ENCODE data around the gene DMKN. TPM values are rescaled to one million over a fixed set of nuclear protein-coding genes. Genes with fewer than 3 reads are reported as not detected.

Gene DMKN
- total RNA-seq, 2 donors from 2014 or later = 8.8 to 13.8 TPM

DNA sequence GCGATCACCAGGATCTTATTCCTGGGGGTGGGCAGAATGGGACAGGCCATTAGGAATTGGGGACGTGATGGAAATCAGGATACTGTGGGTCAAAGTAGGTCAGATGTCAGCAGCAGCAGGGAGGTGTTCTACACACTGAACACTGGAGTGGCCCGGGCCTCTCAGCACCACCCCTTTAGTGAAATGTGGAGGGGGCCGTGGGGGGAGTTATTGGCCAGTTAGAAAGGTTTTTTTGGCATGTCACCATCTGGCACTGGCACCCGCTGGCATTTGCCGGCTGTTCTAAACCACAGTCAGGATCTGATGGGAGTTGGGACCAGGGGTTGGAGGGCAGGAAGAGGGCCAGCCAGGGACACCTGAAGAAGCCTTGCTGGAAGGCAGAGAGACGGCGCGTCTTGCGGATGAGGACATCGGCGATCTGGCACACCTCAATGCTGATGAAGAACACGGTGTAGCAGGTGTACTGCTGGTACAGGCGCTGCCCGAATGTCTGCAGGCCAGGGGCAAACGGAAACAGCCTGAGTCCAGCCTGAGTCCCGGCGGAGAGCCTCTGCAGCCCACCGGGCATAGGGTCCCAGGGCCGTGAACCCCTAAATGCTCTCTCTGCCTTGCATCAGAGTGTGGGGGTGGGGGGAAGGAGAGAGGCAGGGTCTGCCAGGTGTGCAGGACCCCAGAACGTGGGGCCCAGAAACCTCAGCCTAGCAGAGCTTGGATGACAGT, 37.8 kb upstream of the DMKN start:
- ATAC-seq = no peak
- intact Hi-C loops (cut with DNase I, micrococcal nuclease) = no loop called here
- DNase-seq = no peak

DNA sequence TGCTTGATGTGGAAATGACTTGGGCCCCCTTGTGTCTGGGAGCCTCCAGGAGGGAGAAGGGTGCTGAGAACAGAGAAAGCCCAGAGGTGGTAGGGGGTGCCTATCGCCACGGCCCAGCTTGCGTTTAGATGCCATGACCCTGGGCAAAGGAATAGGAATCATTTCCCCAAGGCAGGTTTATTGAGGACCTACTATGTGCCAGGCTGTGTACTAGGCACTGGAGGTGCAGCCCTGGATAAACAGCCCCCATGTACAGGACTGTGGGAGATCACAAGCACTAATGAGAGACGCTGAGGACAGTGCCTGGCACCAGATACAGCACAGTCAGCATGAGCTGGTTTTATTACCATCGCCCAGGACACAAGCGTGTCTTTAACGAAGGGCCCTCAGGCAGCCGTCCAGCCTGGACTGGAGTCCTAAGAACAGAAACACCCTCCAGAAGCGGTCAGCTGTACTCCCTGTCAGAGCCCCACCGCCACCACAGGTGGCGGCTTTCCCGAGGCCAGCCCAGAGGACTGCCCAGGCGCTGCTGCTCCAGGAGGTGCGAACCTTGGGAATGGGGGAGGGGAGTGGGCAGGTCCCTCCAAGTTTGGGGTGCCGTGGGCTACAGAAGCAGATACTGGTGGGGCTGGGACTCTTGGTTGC, 36.6 kb upstream of the DMKN start:
- DNase-seq (no peak), ATAC-seq (no peak)
- intact Hi-C loops (cut with DNase I, micrococcal nuclease) = loop anchor here in 1 of 2 donors (10.0 kb wide), 1 partner anchor 165 kb away; the partner anchor contains the start of gene KMT2B

DNA sequence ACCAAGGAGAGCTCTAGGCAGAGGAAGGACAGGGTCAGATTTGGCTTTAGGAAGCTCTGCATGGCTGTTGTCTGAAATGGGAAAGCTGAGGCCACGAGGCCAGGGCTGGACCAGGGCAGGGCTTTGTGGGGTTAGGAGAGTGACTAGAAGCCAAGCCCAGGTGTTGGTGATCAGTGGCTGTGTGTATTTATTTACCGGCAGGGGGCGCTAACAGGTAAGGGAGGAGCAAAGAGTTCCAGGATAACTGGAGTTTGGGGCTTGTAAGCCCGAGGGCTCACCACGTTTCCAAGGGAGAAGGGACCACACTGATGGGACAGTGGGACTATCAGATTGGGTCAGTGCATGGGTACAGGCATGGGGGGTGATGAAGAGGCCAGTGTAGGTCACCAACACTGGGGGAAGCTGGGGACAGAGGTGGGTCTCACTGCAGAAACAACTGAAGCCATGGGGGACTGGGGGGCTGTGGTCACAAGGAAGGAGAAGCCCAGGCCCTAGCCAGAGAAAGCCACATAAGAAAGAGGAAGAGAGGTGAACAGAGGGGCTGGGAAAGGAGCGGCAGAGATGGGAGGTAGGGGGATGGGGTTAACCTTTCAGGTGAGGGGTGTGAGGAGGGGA, 35.8 kb upstream of the DMKN start:
- intact Hi-C loops (cut with DNase I, micrococcal nuclease) = loop anchor here in 1 of 2 donors (10.0 kb wide), 1 partner anchor 166 kb away; the partner anchor contains the start of gene KMT2B
- DNase-seq = peak; percentile 50
- ATAC-seq = peak; percentile 37

DNA sequence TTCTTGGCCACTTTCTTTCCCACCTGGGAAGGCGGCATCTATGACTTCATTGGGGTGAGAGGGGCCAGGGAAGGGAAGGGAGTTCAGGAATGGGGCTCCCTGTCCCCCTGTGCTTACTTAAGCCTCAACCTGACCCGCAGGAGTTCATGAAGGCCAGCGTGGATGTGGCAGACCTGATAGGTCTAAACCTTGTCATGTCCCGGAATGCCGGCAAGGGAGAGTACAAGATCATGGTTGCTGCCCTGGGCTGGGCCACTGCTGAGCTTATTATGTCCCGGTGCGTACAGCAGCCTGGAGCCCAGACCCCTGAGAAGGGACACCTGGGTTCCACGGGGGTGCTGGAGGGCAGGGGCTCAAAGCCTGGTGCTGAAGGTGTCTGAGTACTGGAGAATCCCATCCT, 33.1 kb upstream of the DMKN start:
- intact Hi-C loops (cut with DNase I, micrococcal nuclease) = loop anchor here in 1 of 2 donors (10.0 kb wide), 1 partner anchor 168 kb away; the partner anchor contains the start of gene KMT2B
- ATAC-seq (no peak), DNase-seq (no peak)

DNA sequence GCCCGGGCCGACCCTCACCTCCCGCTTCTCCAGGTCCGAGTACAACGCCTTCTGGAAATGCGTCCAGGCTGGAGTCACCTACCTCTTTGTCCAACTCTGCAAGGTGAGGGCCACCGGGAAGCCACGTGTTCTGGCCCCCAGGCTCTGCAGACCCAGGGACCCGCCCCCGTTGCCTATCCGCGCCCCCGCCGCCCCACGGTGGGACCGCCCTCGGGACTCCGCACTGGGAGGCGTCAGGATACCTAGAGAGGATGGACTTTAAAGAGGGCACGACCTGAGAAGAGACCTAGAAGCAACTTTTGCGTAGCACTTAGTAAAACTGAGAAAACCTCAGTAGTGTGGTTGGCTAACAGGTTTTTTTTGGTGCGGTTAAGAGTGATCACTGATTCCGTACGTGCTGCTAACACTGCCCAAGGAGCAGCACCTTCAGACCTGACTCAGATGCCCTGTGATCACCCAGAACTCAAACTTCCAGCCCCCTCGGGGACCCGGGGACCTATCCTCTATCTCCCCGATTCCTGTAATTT, 32.5 kb upstream of the DMKN start:
- DNase-seq = peak; percentile 46 to 63
- ATAC-seq = peak; percentile 61
- intact Hi-C loops (cut with DNase I, micrococcal nuclease) = loop anchor here in 1 of 2 donors (10.0 kb wide), 1 partner anchor 169 kb away; the partner anchor contains the start of gene KMT2B

DNA sequence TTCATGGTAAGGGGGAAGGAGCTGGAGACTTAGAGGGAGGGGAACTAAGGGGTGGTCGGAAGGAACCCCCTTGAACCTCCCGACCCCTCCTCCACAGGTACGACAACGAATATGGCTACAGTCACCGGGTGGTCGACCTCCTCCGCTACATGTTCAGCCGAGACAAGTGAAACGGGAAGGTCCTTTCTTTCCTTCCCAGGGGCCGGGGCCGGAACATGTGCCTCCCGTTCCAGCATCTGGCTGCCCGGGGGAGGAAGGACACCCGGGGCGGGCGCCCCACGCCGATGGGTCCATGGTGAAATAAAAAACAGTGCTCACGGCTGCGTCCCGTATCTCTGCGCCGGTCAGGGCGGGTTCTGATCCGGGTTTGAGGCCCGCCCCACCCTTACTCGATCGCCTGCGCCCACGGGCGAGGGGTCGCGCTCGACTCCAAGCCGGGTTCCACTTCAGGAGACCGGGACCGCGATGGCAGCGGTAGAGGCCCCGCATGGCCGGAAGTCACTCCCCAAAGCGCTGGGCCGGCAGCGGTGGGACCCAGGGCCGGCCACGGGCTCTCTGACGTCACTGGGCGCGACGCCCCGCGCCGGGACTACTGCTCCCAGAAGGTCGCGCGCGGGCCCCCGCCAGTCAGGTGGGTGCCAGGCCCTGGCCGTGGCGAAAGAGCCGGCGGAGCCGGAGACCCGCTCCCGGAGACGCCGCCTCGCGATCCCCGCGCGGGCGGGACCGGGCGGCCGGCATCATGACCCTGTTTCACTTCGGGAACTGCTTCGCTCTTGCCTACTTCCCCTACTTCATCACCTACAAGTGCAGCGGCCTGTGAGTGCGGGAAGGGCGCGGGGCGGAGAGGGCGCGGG, 31.8 kb upstream of the DMKN start, which contains the start of gene TMEM147:
Gene TMEM147 (plus strand): TSS at position 626 of the 854 bp plus-strand sequence. CDS start 114 bp downstream, at position 740.
- peak; percentile 97 for ATAC-seq
- intact Hi-C loops (cut with DNase I, micrococcal nuclease) = loop anchor here in 1 of 2 donors (10.0 kb wide), 1 partner anchor 170 kb away; the partner anchor contains the start of gene KMT2B
- DNase-seq = peak; percentile 92 to 97

DNA sequence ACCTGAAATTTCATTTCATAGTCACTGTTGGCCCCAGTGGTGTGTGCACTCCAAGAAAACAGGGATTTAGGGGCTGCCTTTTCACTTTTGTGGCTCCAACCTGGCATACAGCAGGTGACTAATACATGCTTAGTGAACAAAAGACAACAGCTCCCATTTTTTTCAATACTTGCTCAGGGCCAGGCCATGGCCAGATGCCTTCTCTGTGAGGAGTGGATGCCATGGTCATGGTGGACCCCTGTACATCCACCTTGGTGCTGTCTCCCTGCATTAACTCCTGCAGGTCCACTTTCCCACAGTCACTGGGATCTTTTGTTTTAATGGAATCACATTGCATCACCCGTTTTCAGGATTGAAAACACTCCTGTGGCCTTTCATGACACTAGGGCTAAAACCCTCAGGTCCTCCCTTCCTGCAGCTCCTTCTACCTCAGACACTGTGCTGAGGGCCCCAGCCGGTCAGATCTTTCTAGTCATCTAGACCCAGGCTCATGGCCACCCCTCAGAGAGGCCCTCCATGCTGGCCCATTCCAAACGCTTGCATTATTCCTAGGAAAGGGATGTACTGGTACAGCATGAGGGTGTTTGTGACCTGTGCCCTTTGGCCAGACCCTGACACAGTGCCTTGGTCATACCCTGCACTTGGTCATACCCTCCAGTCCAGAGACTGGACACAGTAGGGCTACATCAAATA, 30.8 kb upstream of the DMKN start:
- no peak for DNase-seq
- no peak for ATAC-seq
- intact Hi-C loops (cut with DNase I, micrococcal nuclease) = loop anchor here in 1 of 2 donors (10.0 kb wide), 1 partner anchor 171 kb away; the partner anchor contains the start of gene KMT2B

DNA sequence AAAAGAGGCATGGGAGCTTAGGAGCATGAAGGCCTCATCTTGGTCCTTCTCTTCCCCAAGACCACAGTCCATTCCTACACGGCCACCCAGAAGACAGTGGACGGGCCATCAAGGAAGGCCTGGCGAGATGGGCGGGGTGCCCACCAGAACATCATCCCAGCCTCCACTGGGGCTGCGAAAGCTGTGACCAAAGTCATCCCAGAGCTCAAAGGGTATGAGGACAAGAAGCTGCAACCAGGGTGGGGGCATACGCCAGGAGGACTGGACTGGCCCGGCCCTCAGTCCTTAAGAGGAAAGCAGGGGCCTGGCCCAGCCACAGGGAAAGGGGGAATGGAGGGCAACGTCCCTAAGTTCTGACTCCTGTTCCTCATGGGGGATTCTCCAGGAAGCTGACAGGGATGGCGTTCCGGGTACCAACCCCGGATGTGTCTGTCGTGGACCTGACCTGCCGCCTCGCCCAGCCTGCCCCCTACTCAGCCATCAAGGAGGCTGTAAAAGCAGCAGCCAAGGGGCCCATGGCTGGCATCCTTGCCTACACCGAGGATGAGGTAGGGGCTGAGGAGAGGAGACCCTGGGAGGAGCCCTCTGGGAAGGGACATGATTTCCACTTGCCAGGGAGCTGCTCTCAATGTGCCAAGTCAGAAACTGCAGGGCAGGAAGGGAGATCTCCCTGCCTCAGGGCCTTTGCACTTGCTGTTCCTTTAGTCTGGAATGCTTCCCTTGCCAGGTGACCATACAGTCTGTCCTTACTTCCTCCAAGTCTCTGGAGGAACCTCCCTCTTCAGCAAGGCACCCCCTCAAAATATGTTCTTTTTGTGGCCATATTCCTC, 30.0 kb upstream of the DMKN start:
- intact Hi-C loops (cut with DNase I, micrococcal nuclease) = loop anchor here in 1 of 2 donors (10.0 kb wide), 1 partner anchor 171 kb away; the partner anchor contains the start of gene KMT2B
- ATAC-seq (no peak), DNase-seq (no peak)

DNA sequence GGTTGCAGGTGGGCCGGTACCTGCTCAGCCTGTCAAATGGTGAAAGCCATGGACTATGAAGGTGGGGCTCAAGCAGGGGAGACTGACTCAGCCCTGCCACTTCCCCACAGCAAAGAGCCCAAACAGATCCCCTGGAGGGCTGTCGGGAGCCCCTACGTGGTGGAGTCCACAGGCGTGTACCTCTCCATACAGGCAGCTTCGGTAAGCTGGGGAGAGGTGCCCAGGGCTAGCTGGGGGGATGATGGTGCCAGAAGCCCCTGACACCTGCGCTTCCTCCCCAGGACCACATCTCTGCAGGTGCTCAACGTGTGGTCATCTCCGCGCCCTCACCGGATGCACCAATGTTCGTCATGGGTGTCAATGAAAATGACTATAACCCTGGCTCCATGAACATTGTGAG, 28.8 kb upstream of the DMKN start:
- intact Hi-C loops (cut with DNase I, micrococcal nuclease) = loop anchor here in 1 of 2 donors (10.0 kb wide), 1 partner anchor 173 kb away; the partner anchor contains the start of gene KMT2B
- DNase-seq (no peak), ATAC-seq (no peak)

DNA sequence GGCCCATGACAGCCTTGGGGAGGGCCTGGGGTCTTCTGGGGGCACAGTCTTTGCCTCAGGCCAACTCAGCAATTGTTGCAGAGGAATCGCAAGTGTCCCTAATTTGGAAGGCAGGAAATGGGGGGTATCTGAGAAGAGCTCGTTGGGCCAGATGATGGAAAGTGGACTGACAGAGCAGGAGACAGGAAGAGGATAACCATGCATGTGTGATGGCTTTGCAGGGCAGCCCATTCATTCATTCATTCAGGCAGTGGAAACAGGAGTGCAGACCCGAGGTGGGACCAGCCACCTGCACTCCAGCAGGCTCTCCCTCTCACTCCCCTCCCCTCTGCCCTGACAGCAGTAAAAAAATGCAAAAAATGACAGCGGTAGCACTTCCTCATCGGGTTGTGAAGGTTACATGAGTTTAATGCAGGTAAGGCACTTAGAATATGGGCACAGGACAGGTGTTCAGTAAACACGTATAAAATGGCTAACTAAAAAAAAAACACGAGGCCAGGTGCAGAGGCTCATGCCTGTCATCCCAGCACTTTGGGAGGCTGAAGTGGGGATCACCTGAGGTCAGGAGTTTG, 27.0 kb upstream of the DMKN start:
- intact Hi-C loops (cut with DNase I, micrococcal nuclease) = loop anchor here in 1 of 2 donors (10.0 kb wide), 1 partner anchor 174 kb away; the partner anchor contains the start of gene KMT2B
- no peak for ATAC-seq

DNA sequence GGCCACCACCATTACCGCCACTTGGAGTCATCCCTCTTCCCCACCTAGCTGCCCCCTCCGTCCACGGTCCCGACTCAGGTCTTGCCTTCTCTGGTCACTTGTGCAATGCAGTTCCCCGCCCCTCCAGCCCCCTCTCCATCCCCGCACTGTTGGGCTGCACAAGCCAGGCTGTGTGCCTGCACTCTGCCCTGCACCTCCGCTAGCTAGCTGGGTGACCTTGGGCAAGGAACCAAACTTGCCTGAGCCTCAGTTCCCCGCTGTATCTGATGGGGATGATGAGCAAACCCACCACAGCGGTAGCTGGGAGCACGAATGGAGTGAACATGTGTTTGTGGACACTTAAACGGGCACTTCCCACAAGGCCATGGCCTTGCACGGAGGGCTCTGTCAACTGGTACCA, 26.4 kb upstream of the DMKN start:
- intact Hi-C loops (cut with DNase I, micrococcal nuclease) = loop anchor here in 1 of 2 donors (10.0 kb wide), 1 partner anchor 175 kb away; the partner anchor contains the start of gene KMT2B
- ATAC-seq (no peak), DNase-seq (no peak)

More for the DNA sequence above, 27.0 kb upstream of the DMKN start:
- DNase-seq = no peak

DNA sequence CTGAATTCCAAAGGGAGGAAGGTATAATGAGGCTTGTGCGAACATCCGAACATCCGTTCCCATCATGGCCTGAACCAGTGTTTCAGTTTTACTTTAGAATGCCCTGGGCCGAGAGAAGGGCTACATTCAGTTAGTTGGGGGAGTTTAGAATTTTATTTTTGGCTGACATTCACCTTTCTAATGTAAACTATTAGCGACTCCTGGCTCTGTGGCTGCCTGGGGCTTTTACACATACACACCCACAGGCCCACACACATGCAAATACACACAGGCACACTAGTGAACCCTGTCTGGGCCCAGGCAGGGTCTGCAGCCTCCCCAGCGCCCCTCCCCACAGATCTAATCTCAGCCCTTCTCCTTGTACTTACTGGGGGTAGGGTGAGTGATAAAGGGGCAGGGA, 25.9 kb upstream of the DMKN start:
- DNase-seq = no peak
- no peak for ATAC-seq
- intact Hi-C loops (cut with DNase I, micrococcal nuclease) = no loop called here

DNA sequence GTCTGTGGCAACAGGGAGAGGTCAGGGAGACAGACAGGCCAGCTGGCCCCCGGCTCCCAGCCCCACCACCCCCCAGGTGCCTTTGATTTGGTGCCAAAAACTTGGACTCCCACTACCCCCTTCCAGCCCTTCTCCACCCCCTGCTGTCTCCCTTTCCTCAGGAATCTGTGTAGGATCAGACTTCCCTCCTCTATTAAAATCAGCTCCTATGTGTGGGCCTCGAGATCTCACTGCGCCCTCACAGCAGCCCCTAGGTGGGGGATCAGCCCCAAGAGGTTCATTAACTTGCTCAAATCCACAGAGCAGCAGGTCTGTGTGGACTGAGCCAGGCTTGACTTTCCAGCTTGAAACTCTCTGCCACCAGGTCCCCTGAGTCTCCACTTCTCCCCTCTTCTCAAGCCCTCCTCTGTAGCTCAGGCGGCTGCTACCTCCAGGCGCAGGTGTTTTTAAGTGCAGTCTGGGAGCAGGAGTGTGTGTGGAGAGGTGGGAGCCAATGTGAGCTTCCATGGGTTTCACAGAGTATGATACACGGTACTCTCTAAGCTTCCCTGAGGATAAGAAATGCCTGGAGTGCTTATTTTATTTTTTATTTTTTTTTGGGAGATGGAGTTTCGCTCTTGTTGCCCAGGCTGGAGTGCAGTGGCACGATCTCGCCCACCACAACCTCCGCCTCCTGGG, 21.5 kb upstream of the DMKN start:
- DNase-seq (no peak), ATAC-seq (no peak)
- intact Hi-C loops (cut with DNase I, micrococcal nuclease) = no loop called here

DNA sequence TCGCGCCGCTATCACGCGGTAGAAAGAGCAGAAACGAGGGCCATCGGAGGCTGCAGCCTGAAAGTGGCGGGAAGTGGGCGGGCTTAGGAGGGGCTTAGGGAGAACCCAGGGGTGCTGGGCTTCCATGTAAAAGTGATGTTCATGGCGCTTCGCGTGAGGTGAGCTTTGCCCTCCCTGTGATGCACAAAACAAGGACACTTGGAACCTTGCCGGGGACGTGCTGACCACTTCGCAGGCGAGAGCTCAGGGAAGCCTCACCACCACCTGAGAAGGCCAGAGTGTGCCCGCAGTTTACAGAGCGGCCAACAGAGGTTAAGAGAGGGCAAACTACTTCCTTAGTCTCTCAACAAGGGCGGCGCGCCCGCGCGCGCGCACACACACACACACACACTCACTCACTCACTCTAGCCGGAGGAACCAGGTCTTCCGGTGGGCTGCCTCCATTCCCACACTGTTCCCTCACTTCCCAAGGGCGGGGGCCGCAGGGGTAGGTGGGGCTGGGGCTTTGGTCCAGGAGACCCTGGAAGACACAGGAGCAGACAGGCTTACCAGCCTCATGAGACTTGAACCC, 20.5 kb upstream of the DMKN start:
- DNase-seq (peak in 1 of 2 donors; percentile 54), ATAC-seq (peak; percentile 71)
- intact Hi-C loops (cut with DNase I, micrococcal nuclease) = no loop called here

DNA sequence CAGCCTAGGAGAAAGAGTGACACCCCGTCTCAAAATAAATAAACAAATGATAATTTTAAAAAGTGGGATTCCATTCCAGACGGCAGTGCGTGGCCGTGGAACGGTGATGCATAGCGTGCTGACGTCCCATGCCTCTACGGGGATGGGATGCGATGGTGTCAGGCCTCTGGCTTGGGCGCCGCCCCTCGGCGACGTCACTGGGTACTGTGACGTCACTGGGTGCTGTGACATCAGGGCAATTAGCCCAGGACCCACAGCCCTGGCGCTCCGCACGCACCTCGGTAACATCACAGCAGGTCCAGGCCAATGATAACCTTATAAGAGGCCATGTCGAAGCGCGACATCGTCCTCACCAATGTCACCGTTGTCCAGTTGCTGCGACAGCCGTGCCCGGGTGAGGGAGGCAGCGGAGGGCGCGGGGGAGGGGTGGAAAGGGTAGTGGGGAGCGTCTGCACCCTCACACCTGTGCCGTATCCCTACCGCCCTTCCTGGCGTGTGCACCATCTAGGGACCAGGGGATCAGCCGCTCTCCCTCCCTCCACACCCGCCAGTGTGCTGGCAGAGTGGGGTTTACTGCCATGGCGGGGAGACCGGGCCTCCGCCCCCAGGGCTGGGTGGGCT, 19.9 kb upstream of the DMKN start, which contains the start of gene GAPDHS:
Gene GAPDHS (plus strand): TSS at position 256 of the 621 bp plus-strand sequence. CDS start 72 bp downstream, at position 328.
- intact Hi-C loops (cut with DNase I, micrococcal nuclease) = no loop called here
- no peak for DNase-seq
- ATAC-seq = peak; percentile 18
